HepG2 (cell line): ENCODE data around the gene PTCH1. TPM values are rescaled to one million over a fixed set of nuclear protein-coding genes. Genes with fewer than 3 reads are reported as not detected.

Experiments
- HOXD1 ChIP-seq: sonication (generic); formaldehyde crosslinking; IDR thresholded peaks from 2 replicates; pipeline ENCODE4 v1.5.0; 2020; ENCODE audit warnings: missing genetic modification reagents
- MBNL3 ChIP-seq: fragments of 250-450 bp; sonication (Bioruptor Pico); conservative IDR thresholded peaks from 2 replicates; pipeline ENCODE4 v1.8.0; 2022; ENCODE audit warnings: mild to moderate bottlenecking, inconsistent platforms
- NCOR1 ChIP-seq: fragments of 200-600 bp; sonication (generic); IDR thresholded peaks from 2 replicates; pipeline ENCODE4 v1.7.0; 2017; ENCODE audit warnings: antibody characterized with exemption, low read length, borderline replicate concordance
- SMARCE1 ChIP-seq: fragments of 450-650 bp; IDR thresholded peaks from 2 replicates; pipeline ENCODE4 v1.6.1; 2017; ENCODE audit warnings: borderline replicate concordance
- TERF1 ChIP-seq: sonication (generic); formaldehyde crosslinking; IDR thresholded peaks from 2 replicates; pipeline ENCODE4 v1.8.0; 2022; ENCODE audit warnings: mild to moderate bottlenecking, missing genetic modification reagents, moderate library complexity
- ZBTB33 ChIP-seq: sonication (generic); formaldehyde crosslinking; IDR thresholded peaks from 2 replicates; pipeline ENCODE4 v1.4.0; 2020; ENCODE audit warnings: missing genetic modification reagents
- ZNF775 ChIP-seq: sonication (generic); formaldehyde crosslinking; IDR thresholded peaks from 2 replicates; pipeline ENCODE4 v1.4.0; 2020; ENCODE audit warnings: missing genetic modification reagents, mild to moderate bottlenecking, moderate library complexity, borderline replicate concordance
- ZNF841 ChIP-seq: sonication (generic); formaldehyde crosslinking; IDR thresholded peaks from 2 replicates; pipeline ENCODE4 v1.8.1; 2023; ENCODE audit warnings: missing genetic modification reagents, borderline replicate concordance
- ZSCAN22 ChIP-seq: sonication (generic); formaldehyde crosslinking; IDR thresholded peaks from 2 replicates; pipeline ENCODE4 v1.4.0; 2020; ENCODE audit warnings: mild to moderate bottlenecking, missing genetic modification reagents
- polyA plus RNA-seq, 8 experiments: library from polyadenylated mRNA; depleted of rRNA in 3 of 8; stranded (reverse) in 7 of 8; unstranded in 1 of 8; fragments of >200 nt; fragmentation: Illumina TruSeq in 4 of 8; extraction: Trizol in 4 of 8; gene quantifications; 2 replicates each; pipeline versions ENCODE4 v1.2.1 to v1.2.3, GENCODE V29; 2011 to 2016; ENCODE audit warnings: low read depth in 4 of 8, missing spikeins in 1 of 8, mixed read lengths in 1 of 8; ENCODE audit not compliant: insufficient read depth in 1 of 8
- total RNA-seq, 5 experiments: library from RNA; depleted of rRNA; stranded (reverse); fragments of >200 nt; fragmentation: Illumina TruSeq; extraction: Trizol; gene quantifications; 2 replicates each; pipeline ENCODE4 v1.2.3, GENCODE V29; 2016; ENCODE audit warnings: low read depth in 1 of 5
- TF ChIP-seq, protein P1 (sequence below): sonication (generic); formaldehyde crosslinking; IDR thresholded peaks from 2 replicates; pipeline ENCODE4 v1.4.0; 2020; ENCODE audit warnings: mild to moderate bottlenecking, missing genetic modification reagents
- TF ChIP-seq, protein P2 (sequence below): sonication (generic); formaldehyde crosslinking; IDR thresholded peaks from 2 replicates; pipeline ENCODE4 v1.5.0; 2020; ENCODE audit warnings: mild to moderate bottlenecking, missing genetic modification reagents, borderline replicate concordance

Gene PTCH1
- total and polyA plus RNA-seq, 2 of the 13 experiments (the other 11 are each of a cell fraction or from before 2014, with no cell fraction given), result 2.8 to 3.9 TPM

GRCh38 chr9:95516734-95517558 is at the start of gene PTCH1 (continued):
- TF ChIP-seq ZNF775 (CRISPR knock-in tag) (no peak), ZNF841 (no peak), HOXD1 (CRISPR knock-in tag) (no peak), SMARCE1 (no peak), MBNL3 (CRISPR knock-in tag) (no peak), TERF1 (CRISPR knock-in tag) (no peak), ZSCAN22 (CRISPR knock-in tag) (no peak), NCOR1 (no peak), ZBTB33 (CRISPR knock-in tag) (no peak)
- TF ChIP-seq, protein P1, sequence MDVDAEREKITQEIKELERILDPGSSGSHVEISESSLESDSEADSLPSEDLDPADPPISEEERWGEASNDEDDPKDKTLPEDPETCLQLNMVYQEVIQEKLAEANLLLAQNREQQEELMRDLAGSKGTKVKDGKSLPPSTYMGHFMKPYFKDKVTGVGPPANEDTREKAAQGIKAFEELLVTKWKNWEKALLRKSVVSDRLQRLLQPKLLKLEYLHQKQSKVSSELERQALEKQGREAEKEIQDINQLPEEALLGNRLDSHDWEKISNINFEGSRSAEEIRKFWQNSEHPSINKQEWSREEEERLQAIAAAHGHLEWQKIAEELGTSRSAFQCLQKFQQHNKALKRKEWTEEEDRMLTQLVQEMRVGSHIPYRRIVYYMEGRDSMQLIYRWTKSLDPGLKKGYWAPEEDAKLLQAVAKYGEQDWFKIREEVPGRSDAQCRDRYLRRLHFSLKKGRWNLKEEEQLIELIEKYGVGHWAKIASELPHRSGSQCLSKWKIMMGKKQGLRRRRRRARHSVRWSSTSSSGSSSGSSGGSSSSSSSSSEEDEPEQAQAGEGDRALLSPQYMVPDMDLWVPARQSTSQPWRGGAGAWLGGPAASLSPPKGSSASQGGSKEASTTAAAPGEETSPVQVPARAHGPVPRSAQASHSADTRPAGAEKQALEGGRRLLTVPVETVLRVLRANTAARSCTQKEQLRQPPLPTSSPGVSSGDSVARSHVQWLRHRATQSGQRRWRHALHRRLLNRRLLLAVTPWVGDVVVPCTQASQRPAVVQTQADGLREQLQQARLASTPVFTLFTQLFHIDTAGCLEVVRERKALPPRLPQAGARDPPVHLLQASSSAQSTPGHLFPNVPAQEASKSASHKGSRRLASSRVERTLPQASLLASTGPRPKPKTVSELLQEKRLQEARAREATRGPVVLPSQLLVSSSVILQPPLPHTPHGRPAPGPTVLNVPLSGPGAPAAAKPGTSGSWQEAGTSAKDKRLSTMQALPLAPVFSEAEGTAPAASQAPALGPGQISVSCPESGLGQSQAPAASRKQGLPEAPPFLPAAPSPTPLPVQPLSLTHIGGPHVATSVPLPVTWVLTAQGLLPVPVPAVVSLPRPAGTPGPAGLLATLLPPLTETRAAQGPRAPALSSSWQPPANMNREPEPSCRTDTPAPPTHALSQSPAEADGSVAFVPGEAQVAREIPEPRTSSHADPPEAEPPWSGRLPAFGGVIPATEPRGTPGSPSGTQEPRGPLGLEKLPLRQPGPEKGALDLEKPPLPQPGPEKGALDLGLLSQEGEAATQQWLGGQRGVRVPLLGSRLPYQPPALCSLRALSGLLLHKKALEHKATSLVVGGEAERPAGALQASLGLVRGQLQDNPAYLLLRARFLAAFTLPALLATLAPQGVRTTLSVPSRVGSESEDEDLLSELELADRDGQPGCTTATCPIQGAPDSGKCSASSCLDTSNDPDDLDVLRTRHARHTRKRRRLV (CRISPR knock-in tag), result no peak
- TF ChIP-seq, protein P2, sequence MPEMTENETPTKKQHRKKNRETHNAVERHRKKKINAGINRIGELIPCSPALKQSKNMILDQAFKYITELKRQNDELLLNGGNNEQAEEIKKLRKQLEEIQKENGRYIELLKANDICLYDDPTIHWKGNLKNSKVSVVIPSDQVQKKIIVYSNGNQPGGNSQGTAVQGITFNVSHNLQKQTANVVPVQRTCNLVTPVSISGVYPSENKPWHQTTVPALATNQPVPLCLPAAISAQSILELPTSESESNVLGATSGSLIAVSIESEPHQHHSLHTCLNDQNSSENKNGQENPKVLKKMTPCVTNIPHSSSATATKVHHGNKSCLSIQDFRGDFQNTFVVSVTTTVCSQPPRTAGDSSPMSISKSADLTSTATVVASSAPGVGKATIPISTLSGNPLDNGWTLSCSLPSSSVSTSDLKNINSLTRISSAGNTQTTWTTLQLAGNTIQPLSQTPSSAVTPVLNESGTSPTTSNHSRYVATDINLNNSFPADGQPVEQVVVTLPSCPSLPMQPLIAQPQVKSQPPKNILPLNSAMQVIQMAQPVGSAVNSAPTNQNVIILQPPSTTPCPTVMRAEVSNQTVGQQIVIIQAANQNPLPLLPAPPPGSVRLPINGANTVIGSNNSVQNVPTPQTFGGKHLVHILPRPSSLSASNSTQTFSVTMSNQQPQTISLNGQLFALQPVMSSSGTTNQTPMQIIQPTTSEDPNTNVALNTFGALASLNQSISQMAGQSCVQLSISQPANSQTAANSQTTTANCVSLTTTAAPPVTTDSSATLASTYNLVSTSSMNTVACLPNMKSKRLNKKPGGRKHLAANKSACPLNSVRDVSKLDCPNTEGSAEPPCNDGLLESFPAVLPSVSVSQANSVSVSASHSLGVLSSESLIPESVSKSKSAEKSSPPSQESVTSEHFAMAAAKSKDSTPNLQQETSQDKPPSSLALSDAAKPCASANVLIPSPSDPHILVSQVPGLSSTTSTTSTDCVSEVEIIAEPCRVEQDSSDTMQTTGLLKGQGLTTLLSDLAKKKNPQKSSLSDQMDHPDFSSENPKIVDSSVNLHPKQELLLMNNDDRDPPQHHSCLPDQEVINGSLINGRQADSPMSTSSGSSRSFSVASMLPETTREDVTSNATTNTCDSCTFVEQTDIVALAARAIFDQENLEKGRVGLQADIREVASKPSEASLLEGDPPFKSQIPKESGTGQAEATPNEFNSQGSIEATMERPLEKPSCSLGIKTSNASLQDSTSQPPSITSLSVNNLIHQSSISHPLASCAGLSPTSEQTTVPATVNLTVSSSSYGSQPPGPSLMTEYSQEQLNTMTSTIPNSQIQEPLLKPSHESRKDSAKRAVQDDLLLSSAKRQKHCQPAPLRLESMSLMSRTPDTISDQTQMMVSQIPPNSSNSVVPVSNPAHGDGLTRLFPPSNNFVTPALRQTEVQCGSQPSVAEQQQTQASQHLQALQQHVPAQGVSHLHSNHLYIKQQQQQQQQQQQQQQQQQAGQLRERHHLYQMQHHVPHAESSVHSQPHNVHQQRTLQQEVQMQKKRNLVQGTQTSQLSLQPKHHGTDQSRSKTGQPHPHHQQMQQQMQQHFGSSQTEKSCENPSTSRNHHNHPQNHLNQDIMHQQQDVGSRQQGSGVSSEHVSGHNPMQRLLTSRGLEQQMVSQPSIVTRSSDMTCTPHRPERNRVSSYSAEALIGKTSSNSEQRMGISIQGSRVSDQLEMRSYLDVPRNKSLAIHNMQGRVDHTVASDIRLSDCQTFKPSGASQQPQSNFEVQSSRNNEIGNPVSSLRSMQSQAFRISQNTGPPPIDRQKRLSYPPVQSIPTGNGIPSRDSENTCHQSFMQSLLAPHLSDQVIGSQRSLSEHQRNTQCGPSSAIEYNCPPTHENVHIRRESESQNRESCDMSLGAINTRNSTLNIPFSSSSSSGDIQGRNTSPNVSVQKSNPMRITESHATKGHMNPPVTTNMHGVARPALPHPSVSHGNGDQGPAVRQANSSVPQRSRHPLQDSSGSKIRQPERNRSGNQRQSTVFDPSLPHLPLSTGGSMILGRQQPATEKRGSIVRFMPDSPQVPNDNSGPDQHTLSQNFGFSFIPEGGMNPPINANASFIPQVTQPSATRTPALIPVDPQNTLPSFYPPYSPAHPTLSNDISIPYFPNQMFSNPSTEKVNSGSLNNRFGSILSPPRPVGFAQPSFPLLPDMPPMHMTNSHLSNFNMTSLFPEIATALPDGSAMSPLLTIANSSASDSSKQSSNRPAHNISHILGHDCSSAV, result no peak
